Mesenchymal stem cell (in vitro differentiated cells and primary cell): ENCODE measurements around the gene TGFBR2.

Source experiments
- DNase-seq: peaks from one replicate; pipeline ENCODE4 v3.0.0-alpha.2; 2013
- H2AFZ ChIP-seq: one replicate; pipeline ENCODE4 v1.6.1; 2013; ENCODE audit warnings: low read depth, mild to moderate bottlenecking, control low read depth, inconsistent platforms, low read length, moderate library complexity
- H2AK5ac ChIP-seq: 2 replicates; pipeline ENCODE4 v1.6.1; 2013; ENCODE audit warnings: low read length, moderate library complexity, mild to moderate bottlenecking, inconsistent platforms; ENCODE audit not compliant: severe bottlenecking
- H2BK120ac ChIP-seq: one replicate; pipeline ENCODE4 v1.6.1; 2013; ENCODE audit warnings: low read depth, mild to moderate bottlenecking, inconsistent platforms, low read length, moderate library complexity
- H2BK12ac ChIP-seq, 2 experiments: one replicate each; pipeline ENCODE4 v1.6.1; 2013; ENCODE audit warnings: inconsistent platforms in 2 of 2, low read length in 2 of 2, mild to moderate bottlenecking in 2 of 2, moderate library complexity in 2 of 2, control low read depth in 1 of 2
- H2BK15ac ChIP-seq: one replicate; pipeline ENCODE4 v1.6.1; 2013; ENCODE audit warnings: mild to moderate bottlenecking, low read depth, inconsistent platforms; ENCODE audit not compliant: poor library complexity, severe bottlenecking
- H2BK5ac ChIP-seq: 2 replicates; pipeline ENCODE4 v1.6.1; 2013; ENCODE audit warnings: low read depth, mild to moderate bottlenecking, low read length, control low read depth, inconsistent platforms; ENCODE audit not compliant: poor library complexity, severe bottlenecking
- H3K14ac ChIP-seq, 2 experiments: one replicate each; pipeline ENCODE4 v1.6.1; 2013; ENCODE audit warnings: inconsistent platforms in 2 of 2, low read length in 2 of 2, control low read depth in 1 of 2, mild to moderate bottlenecking in 1 of 2, moderate library complexity in 1 of 2
- H3K18ac ChIP-seq, 2 experiments: one replicate each; pipeline ENCODE4 v1.6.1; 2013; ENCODE audit warnings: inconsistent platforms in 2 of 2, low read length in 2 of 2, control low read depth in 1 of 2, low read depth in 1 of 2, mild to moderate bottlenecking in 1 of 2
- H3K23ac ChIP-seq, 2 experiments: one replicate each; pipeline ENCODE4 v1.6.1; 2013; ENCODE audit warnings: inconsistent platforms in 2 of 2, low read length in 2 of 2, mild to moderate bottlenecking in 2 of 2, moderate library complexity in 2 of 2, control low read depth in 1 of 2
- H3K27ac ChIP-seq: 2 replicates; pipeline ENCODE4 v1.5.1; 2013; ENCODE audit warnings: mild to moderate bottlenecking, moderate library complexity, low read length, control low read depth, inconsistent platforms; ENCODE audit not compliant: poor library complexity, severe bottlenecking
- H3K27me3 ChIP-seq, 2 experiments: 2 replicates each; pipeline versions ENCODE4 v1.6.1 to v1.7.0; 2013; ENCODE audit warnings: low read length in 2 of 2, mild to moderate bottlenecking in 2 of 2, moderate library complexity in 2 of 2, control low read depth in 1 of 2, inconsistent platforms in 1 of 2; ENCODE audit not compliant: control insufficient read depth in 1 of 2, insufficient read depth in 1 of 2
- H3K36me3 ChIP-seq, 2 experiments: 2 replicates each; pipeline versions ENCODE4 v1.6.1 to v1.7.0; 2013; ENCODE audit warnings: low read length in 2 of 2, control low read depth in 1 of 2, inconsistent platforms in 1 of 2, low read depth in 1 of 2, mild to moderate bottlenecking in 1 of 2; ENCODE audit not compliant: insufficient read depth in 2 of 2, control insufficient read depth in 1 of 2
- H3K4ac ChIP-seq, 2 experiments: one replicate each; pipeline ENCODE4 v1.6.1; 2013; ENCODE audit warnings: inconsistent platforms in 2 of 2, low read length in 2 of 2, mild to moderate bottlenecking in 2 of 2, moderate library complexity in 2 of 2, control low read depth in 1 of 2, low read depth in 1 of 2
- H3K4me1 ChIP-seq: 2 replicates; pipeline ENCODE4 v1.6.1; 2013; ENCODE audit warnings: low read depth, low read length, control low read depth; ENCODE audit not compliant: control insufficient read depth, insufficient read depth
- H3K4me2 ChIP-seq: 2 replicates; pipeline ENCODE4 v1.6.1; 2013; ENCODE audit warnings: low read length, mild to moderate bottlenecking, inconsistent platforms; ENCODE audit not compliant: poor library complexity, severe bottlenecking
- H3K4me3 ChIP-seq, 2 experiments: 2 replicates each; pipeline versions ENCODE4 v1.5.1 to v1.7.0; 2013; ENCODE audit warnings: low read length in 2 of 2, mild to moderate bottlenecking in 2 of 2, control low read depth in 1 of 2, low read depth in 1 of 2; ENCODE audit not compliant: insufficient read depth in 1 of 2
- H3K79me1 ChIP-seq: replicated peaks from 2 replicates; pipeline ENCODE4 v1.6.1; 2013; ENCODE audit warnings: mild to moderate bottlenecking, control low read depth, low read length, inconsistent platforms; ENCODE audit not compliant: poor library complexity, severe bottlenecking
- H3K9ac ChIP-seq: 2 replicates; pipeline ENCODE4 v1.7.0; 2013; ENCODE audit warnings: mild to moderate bottlenecking, low read length, moderate library complexity
- H3K9me3 ChIP-seq: 2 replicates; pipeline ENCODE4 v1.7.0; 2013; ENCODE audit warnings: mild to moderate bottlenecking, low read length; ENCODE audit not compliant: control insufficient read depth
- H4K8ac ChIP-seq: one replicate; pipeline ENCODE4 v1.6.1; 2013; ENCODE audit warnings: inconsistent platforms, mild to moderate bottlenecking, low read length, moderate library complexity
- H4K91ac ChIP-seq: one replicate; pipeline ENCODE4 v1.6.1; 2013; ENCODE audit warnings: mild to moderate bottlenecking, low read length, inconsistent platforms
- WGBS: methylation state at CpG from one replicate; pipeline ENCODE4 v1.1.7; 2013; ENCODE audit warnings: mixed read lengths; 5-methylcytosine and 5-hydroxymethylcytosine counted together

TGFBR2 gene

GRCh38 chr3:30645077-30645476 is 38.7 kb downstream of the TGFBR2 start:
- Histone ChIP-seq H2AK5ac (no peak overlapping the region), H3K36me3 (peaks cover 12 to 83% of the 10 kb centered on the region in 2 experiments), H2AFZ (no peak overlapping the region), H2BK15ac (no peak overlapping the region), H3K4ac (no peak overlapping the region), H3K27me3 (no peaks in the 10 kb centered on the region), H3K14ac (no peak overlapping the region), H3K23ac (no peak overlapping the region), H4K91ac (no peak overlapping the region), H4K8ac (no peak overlapping the region), H3K4me1 (peaks cover 5% of the 10 kb centered on the region), H3K4me2 (no peak overlapping the region), H2BK120ac (no peak overlapping the region), H3K18ac (no peak overlapping the region), H3K9me3 (no peaks in the 10 kb centered on the region), H2BK5ac (no peak overlapping the region), H3K4me3 (no peak overlapping the region), H3K79me1 (peaks cover 22% of the 10 kb centered on the region), H3K9ac (no peak overlapping the region), H3K27ac (no peak overlapping the region), H2BK12ac (no peak overlapping the region)
- no CpG with 5 or more reads among the region's 4 CpGs for WGBS
- DNase-seq: no peak

- H3K27ac ChIP-seq: no peak overlapping the region
- H3K27me3 ChIP-seq: no peaks in the 10 kb centered on the region
- H3K4me3 ChIP-seq: no peak overlapping the region
- H2BK12ac ChIP-seq: no peak overlapping the region
- peaks cover 16 to 96% of the 10 kb centered on the region in 2 experiments for H3K36me3 ChIP-seq
- 87% methylated on average over 4 of the region's 5 CpGs for WGBS
- H3K79me1 ChIP-seq: peaks cover 28% of the 10 kb centered on the region
- H2BK5ac ChIP-seq: no peak overlapping the region
- H3K9ac ChIP-seq: no peak overlapping the region
- H3K4me2 ChIP-seq: no peak overlapping the region
- no peak overlapping the region for H2BK120ac ChIP-seq
- H2BK15ac ChIP-seq: no peak overlapping the region
- no peak overlapping the region for H3K14ac ChIP-seq
- H3K9me3 ChIP-seq: no peaks in the 10 kb centered on the region
- H3K4me1 ChIP-seq: peaks cover 3% of the 10 kb centered on the region
- peak; percentile 87 for DNase-seq
- peak overlapping the region; percentile 50 for H4K8ac ChIP-seq
- H2AK5ac ChIP-seq: no peak overlapping the region
- H3K18ac ChIP-seq: peak overlapping the region in 1 of 2 experiments; percentile 89
- no peak overlapping the region for H4K91ac ChIP-seq
- no peak overlapping the region for H2AFZ ChIP-seq
- H3K23ac ChIP-seq: no peak overlapping the region
- H3K4ac ChIP-seq: no peak overlapping the region
Measured at GRCh38 chr3:30646181-30646876, 39.9 kb downstream of the TGFBR2 start.

- H3K4me2 ChIP-seq: no peak overlapping the region
- no peak overlapping the region for H3K27ac ChIP-seq
- H4K91ac ChIP-seq: peak overlapping the region; percentile 74
- no peak overlapping the region for H2BK15ac ChIP-seq
- H3K4ac ChIP-seq: peak overlapping the region; percentile 0 to 69
- no peak overlapping the region for H3K14ac ChIP-seq
- H2AFZ ChIP-seq: no peak overlapping the region
- H3K9ac ChIP-seq: no peak overlapping the region
- H3K9me3 ChIP-seq: no peaks in the 10 kb centered on the region
- peak overlapping the region; percentile 13 to 90 for H3K18ac ChIP-seq
- WGBS: 89% methylated on average over 5 of the region's 5 CpGs
- H2BK5ac ChIP-seq: no peak overlapping the region
- no peak overlapping the region for H3K23ac ChIP-seq
- DNase-seq: no peak
- H3K4me1 ChIP-seq: peaks cover 3% of the 10 kb centered on the region
- no peak overlapping the region for H2BK12ac ChIP-seq
- peaks cover 20 to 97% of the 10 kb centered on the region in 2 experiments for H3K36me3 ChIP-seq
- H3K27me3 ChIP-seq: no peaks in the 10 kb centered on the region
- peaks cover 28% of the 10 kb centered on the region for H3K79me1 ChIP-seq
- no peak overlapping the region for H2BK120ac ChIP-seq
- no peak overlapping the region for H3K4me3 ChIP-seq
- no peak overlapping the region for H4K8ac ChIP-seq
- H2AK5ac ChIP-seq: no peak overlapping the region
Measured at GRCh38 chr3:30646961-30647752, 40.8 kb downstream of the TGFBR2 start.

- no peak overlapping the region for H3K4me2 ChIP-seq
- H3K14ac ChIP-seq: no peak overlapping the region
- no peak overlapping the region for H2BK15ac ChIP-seq
- peaks cover 20 to 97% of the 10 kb centered on the region in 2 experiments for H3K36me3 ChIP-seq
- H4K91ac ChIP-seq: peak overlapping the region; percentile 70
- DNase-seq: no peak
- no peak overlapping the region for H3K27ac ChIP-seq
- peaks cover 27% of the 10 kb centered on the region for H3K79me1 ChIP-seq
- no peak overlapping the region for H2AK5ac ChIP-seq
- H3K23ac ChIP-seq: no peak overlapping the region
- peak overlapping the region; percentile 66 to 87 for H3K18ac ChIP-seq
- H2BK120ac ChIP-seq: peak overlapping the region; percentile 78
- no peaks in the 10 kb centered on the region for H3K9me3 ChIP-seq
- H2BK12ac ChIP-seq: peak overlapping the region; percentile 22 to 75
- 98% methylated on average over 4 of the region's 5 CpGs for WGBS
- H3K4ac ChIP-seq: peak overlapping the region in 1 of 2 experiments; percentile 51
- no peak overlapping the region for H3K9ac ChIP-seq
- peaks cover 3% of the 10 kb centered on the region for H3K4me1 ChIP-seq
- no peak overlapping the region for H3K4me3 ChIP-seq
- peak overlapping the region; percentile 62 for H4K8ac ChIP-seq
- H2AFZ ChIP-seq: no peak overlapping the region
- H2BK5ac ChIP-seq: no peak overlapping the region
- no peaks in the 10 kb centered on the region for H3K27me3 ChIP-seq
Measured at GRCh38 chr3:30648670-30649357, 42.4 kb downstream of the TGFBR2 start.
